HG02943 (cell line): ENCODE data around the gene ZBED4.

Experiments used
- ATAC-seq: cut with Tn5 transposase; IDR thresholded peaks from one replicate; pipeline ENCODE4 v1.9.1; 2021; ENCODE audit warnings: mild to moderate bottlenecking, low read depth, moderate library complexity; ENCODE audit not compliant: unreplicated experiment

ZBED4 gene

DNA sequence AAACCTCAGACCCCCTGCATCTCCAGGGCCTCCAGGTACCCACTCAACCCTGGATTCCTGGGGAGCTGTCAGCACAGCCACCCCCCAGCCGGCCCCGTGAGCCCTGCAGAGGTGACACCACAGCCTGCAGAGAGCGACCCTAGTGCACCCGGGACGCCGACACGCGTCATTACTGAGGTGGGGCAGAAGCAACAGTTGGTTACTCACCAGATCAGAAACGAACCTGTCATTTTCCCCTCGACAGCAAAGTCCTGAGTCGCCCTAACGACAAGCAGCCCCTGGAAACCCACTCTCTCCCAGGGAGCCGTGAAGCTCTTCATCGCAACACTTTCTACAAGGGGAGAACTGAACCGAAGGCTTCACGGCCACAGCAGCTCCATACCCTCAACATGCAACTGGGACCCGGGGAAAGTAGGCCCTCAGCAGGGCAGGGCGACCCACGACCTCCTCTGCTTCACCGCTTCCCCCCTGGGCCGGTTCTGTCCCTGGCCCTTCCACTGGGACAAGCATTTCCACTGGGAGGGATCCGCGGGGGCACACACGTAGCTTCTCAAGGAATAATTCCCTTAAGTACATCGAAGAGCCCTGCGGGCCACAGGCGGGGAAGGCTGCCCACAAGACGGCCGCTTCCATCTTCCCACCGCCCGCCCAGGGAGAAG, 27.6 kb upstream of the ZBED4 start:
- no peak for ATAC-seq

DNA sequence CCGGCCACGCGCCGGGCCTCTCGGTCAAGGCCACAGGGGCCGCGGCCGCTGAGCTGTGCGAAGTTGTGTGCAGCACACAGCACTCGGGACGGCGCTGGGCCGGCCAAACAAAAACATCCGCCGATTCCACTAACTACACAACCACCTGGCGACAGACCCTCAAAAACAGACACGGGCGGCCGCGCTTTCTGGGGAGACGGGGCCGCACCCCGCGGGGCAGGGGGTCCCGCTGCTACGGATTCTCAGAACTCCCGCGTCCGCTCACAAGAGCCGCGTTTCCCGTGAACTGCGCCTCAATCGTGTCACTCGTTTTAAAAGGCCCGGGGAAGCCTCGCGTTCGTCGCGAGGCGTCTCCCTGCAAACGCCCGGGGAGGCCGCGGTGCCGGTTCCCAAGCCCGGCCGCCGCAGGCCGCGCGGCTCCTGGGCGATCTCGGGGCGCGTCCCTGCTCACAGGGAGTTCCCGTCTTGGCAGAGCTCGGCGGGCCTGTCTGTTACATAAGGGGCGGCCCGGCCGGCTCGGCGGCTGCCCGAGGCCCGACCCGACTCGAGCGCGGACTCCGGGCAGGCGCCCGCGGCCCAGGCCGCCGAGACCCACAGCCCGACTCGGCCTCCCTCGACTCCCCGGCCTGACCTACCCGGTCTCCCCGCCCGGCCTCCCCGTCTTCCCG, 26.9 kb upstream of the ZBED4 start:
- no peak for ATAC-seq

DNA sequence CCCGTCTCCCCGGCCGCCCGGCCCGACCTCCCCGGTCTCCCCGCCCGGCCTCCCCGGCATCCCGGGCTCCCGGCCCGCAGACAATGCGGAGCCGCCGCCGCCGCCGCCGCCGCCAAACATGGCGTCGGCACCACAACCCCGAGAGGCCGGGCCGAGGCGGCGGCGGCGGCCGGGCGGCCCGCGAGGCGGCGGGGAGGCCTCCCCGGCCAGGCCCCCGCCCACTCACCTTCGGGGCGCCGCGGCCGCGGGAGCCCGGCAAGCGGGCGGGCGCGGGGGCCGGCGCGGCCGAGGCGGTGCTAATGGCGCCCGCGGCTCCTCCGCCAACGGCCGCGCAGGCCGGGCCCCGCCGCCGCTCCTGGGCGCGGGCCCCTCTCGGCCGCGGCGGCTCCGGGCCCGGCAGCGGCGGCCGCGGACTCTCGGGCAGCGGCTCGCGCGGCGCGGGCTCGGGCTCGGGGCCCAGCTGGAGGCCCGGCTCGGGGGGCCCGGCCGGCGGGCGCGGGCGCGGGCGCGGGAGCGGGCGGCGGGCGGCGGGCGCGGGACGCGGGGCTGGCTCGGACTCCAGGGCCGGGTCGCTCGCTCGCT, 26.3 kb upstream of the ZBED4 start:
- ATAC-seq, result no peak

DNA sequence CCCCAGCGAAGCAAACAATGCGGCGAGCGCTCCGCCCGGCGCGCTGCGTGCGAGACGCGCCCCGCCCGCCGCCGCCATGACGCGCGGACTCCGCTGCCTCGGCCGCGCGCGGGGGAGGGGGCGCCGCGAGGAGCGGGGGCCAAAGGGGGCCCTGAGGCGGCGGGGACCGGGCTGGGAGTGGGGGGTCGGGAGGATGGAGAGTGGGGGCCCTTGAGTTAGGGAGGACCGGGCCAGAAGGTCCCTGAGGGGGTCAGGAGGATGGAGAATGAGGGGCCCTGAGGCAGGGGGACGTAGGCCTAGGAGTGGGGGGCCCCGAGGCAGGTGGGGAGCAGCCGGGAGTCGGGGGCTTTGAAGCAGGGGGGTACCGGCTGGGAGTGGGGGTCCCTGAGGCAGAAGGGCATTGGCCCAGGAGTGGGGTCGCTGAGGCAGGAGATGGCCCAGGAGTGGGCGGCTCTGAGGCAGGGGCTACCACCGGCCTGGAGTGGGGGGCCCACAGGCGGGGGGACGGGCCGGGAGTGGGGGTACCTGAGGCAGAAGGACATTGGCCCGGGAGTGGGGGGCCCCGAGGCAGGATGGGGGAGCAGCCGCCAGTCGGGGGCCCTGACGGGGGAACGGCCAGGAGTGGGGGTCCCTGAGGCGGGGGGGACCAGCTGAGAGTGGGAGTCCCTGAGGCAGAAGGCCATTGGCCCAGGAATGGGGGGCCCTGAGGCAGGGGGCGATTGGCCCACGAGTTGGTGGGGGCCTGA, 25.6 kb upstream of the ZBED4 start, which contains the start of gene BRD1:
Gene BRD1, minus strand, starts transcription at position 21 of the 746 bp plus-strand sequence. CDS start 3,556 bp downstream, outside the sequence.
- no peak for ATAC-seq

DNA sequence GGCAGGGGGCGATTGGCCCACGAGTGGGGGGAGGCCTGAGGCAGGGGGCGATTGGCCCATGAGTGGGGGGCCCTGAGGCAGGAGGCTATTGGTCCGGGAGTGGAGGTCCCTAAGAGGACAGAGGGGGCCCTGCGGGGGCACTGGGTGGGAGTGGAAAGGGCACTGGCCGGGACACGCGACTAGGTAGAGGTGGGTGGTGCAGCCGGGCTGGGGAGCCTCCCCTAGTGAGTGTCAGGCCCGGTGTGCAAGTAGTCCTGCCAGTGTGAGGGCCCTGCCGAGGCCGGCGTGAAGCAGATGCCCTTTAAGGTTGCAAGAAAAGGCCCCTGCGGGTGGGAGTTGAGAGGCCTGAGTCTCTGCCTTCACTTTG, 25.1 kb upstream of the ZBED4 start:
- no peak for ATAC-seq

DNA sequence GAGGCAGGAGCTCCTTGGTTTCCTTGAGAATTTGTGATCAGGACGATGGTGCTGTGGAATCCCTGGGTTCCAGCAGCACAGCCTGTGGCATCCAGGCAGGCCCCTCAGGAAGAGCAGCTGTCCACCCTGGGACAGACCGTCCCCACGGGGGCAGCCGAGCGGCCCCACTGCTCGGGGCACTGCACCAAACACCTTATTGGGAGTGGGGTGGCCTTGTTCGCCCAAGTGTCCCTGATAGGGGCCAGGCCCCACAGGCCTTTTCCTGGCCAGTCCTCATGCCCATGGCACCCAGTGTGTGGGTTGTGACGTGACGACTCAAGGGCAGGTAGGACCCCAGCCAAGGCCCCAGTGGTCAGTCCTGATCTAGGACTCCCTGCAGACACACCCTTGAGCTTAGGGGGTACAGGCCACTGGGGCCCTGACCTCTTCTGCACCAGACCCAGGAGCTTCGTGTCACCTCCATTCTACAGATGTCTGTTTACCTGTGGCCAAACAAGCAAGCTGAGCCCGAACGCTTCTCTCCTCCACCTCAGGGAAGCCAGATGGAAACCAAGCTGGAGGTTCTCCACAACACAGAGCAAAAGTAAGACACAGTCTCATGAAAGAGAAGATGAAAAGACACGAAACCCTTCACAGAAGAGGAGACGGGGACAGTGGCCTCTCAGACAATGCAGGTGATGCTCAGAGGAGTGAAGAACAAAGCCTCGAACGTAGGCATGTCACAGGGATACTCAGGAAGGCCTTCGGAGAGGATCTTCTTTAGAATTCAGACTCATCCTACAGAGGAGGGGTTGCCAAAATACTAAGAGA, 24.4 kb upstream of the ZBED4 start:
- ATAC-seq, result no peak

DNA sequence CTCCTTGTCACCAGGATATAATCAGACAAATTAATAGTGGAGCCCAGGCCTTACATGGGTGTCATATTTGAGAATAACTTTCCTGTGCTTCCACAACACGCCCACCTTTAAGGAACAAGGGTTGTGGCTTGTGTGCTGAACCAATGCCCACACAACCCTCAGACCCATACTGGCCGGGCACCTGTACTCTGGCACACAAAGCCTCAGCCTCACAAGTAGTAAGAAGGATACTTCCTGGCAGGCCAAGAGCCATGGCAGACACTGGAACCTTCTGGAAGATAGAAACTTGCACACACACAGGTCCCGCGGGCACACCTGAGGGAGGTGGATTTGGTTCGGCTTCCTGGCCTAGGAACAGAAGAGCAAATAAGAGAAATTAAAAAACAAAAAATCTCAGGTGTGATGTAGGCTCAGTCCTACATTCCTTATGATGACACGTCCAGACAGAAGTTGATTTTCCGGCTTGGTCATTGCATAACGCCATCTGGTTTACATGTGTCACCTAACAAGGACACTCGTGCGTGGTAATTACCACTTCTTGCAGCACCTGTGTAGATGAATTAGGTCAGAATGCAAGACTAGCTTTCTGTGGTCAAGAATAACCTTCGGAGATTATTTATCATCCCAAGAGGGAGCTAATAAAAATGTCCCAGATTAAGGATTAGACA, 20.2 kb upstream of the ZBED4 start:
- ATAC-seq, result no peak

DNA sequence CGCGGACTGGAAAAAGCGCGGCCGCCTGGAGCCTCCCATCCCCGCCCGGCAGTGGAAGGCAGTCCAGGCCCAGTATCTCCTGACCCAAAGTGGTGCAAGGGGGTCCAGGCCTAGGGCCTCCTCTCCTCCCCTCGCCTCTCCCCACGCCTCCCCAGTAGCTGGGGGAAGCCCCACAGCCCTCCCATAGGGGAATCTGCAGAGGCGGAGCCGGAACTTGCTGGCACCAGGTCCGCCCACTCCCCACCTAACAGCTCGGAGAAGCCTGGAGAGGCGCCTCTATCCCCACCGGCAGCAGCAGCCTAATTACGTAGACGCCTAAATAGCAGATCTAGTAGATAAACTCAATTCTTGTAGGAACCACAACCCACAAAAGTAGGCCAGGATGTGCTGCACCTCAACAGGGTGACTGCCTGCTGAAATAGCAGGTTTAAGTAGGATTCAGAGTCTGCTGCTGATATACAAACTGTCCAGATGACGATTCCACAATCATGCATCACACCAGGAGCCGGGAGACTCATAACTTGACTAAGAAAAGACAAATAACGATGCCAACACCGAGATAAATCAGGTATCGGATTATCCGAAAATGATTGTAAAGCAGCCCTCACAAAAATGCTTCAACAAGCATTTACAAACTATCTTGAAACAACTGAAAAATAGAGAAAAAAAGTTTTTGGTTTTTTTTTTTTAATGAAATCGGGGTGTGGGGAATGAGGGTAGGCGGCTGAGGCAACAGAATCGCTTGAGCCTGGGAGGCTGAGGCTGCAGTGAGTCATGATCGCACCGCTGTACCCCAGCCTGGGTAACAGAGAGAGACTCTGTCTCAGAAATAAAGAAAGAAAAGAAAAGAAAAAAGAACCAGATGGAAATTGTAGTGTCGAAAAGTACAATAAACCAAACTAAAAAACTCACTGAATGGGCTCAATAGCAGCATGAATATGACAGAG, 14.6 kb upstream of the ZBED4 start:
- ATAC-seq, result no peak

DNA sequence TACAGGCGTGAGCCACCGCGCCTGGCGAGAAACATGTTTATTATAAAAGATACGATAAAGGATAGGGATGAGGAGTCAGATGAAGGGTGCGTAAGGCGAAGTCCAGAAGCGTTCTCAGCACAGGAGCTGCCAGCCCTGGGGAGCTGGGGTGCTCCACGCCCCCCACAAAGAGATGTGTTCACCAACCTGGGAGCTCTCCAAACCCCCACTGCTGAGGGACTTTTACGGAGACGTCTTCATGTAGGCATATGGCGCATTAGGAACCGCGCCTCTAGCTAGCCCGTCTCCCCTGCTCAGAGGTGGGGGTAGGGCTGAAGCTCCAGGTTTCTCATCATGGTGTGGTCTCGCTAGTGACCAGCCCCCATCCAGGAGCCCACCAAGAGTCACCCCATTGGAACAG, 8.4 kb upstream of the ZBED4 start:
- no peak for ATAC-seq

DNA sequence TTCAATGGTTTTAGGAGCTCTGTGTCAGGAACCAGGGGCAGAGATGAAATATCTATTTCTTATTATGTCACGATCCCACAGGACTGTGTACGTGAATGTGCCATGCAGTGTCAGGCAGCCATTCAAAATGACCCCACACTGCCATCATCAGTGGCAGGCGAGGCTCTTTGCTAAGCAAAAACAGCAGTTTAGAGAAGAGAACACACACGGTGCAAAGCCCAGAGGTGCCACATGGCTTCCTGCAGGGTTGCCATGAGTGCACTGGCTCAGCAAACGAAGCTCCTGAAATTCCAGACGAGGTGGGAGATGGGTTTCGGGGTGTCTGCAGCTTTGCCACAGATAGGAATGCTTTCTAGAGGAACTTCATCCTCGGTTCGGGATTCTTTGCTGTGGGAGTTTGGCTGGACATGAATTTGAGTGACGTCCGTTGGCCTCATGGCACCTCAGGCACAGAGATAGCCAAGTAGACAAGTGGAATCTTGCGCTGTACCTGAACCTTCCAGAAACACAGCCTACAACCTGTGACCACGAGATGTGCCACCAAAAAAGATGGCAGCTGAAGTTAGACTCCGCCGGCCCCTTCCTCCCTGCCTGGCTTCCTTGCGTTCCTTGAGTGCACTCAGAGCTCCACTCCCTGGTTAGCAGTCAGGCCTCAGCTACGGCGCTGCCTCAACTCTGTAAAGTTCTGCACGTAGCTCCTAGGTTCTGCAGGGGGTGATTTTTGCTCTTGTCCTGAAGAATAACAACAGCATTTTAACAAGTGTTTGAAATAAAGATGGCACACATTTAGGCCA, 7.8 kb upstream of the ZBED4 start:
- no peak for ATAC-seq

DNA sequence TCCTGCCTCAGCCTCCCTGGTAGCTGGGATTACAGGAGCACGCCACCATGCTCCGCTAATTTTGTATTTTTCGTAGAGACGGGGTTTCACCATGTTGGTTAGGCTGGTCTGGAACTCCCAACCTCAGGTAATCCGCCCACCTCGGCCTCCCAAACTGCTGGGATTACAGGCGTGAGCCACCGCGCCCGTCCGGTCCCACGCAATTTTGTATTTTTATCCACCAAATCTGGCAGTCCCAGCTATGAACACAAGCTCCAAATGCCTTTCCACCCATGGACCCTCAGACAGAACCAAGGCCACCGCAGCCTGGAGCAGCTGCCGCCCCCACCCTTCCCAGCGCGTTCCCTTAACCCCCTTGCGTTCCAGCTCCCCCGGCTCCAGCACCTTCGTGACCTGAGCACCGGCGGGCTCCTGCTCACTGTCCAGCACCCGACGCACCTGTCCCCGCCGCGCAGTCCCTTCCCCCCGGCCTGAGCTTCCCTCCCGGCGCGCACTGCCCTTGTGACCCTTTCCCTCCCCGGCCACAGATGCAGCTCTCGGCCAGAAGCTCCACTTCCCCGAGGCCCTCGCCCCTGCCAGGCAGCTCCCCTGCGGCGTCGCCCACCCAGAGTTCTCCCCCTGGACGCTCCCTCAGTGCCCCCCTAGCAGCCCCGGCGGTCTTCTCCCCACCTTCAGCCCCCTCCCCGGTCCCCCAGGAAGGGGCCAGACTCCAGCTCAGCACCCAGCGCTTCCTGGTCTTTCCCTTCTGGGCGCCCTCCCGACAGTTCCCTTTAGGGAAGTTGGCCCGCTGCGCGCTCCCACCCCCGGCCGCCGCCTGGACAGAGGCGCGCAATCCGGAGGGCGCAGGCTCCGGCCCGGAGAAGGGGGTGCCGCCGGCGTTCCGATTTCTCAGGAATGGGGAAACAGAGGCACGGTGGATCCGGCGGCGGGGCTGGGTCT, 5.6 kb upstream of the ZBED4 start:
- ATAC-seq, result no peak

DNA sequence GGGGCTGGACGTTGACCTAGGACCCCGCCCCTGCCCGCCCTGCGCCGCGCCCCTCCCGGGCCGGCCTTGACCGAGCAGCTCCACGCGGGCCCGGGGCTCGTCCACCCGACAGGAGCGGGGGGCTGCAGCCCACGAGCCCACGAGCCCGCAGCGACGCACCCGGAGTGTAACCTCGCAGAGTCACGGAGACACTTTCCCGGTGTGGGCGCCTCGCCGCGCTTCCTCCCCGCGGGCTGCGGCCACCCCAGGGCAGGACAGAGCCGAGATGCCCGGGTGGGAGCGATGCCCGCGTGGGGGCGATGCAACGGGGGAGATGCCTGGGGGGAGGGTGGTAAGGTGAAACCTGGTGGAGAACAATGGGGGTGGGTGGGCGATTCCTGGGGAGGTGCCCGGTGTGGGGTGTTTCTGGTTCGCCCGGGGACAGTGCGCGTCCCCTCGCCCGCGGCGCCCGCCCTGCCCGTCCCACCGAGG, 4.9 kb upstream of the ZBED4 start:
- ATAC-seq, result no peak

DNA sequence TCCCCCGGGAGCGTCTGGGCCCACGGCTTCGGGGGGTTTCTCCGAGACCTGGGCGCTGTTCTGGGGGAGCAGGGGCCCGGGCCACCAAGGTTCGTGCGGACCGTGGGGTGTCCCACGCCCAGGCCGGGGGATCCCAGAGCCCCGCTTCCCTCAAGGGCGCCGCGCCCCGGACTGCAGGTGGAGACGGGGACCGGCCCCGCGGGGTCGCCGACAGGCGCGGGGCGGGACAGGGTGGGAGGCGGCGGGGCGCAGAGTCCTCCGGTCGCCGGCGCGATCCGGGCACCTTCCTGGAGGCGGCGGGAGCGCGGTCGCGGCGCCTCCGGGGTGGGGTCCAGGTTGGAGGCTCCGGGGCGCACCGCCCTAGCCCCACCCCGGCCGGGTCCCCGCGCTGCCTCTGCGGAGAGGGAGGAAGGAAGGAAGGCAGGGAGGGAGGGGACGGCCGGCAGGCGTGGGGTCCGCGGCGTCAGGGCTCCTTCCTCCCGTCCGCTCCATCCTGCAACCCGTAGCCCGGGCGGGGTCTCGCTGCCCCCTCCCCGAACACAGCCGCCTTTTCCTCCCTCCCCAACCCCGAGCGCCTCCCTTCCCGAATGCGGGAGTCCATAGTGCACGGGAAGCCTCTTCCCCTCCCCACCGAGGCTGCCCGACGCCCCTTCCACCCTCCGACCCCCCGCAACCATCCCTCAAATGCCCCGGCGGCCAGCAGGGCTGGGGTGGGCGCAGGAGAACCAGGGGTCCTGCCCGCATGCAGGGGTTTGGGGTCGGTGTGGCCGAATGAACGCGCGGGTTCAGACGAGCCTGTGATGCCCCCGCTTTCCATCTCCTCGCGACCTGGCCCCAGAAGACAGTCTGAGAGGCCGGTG, 4.3 kb upstream of the ZBED4 start:
- no peak for ATAC-seq

DNA sequence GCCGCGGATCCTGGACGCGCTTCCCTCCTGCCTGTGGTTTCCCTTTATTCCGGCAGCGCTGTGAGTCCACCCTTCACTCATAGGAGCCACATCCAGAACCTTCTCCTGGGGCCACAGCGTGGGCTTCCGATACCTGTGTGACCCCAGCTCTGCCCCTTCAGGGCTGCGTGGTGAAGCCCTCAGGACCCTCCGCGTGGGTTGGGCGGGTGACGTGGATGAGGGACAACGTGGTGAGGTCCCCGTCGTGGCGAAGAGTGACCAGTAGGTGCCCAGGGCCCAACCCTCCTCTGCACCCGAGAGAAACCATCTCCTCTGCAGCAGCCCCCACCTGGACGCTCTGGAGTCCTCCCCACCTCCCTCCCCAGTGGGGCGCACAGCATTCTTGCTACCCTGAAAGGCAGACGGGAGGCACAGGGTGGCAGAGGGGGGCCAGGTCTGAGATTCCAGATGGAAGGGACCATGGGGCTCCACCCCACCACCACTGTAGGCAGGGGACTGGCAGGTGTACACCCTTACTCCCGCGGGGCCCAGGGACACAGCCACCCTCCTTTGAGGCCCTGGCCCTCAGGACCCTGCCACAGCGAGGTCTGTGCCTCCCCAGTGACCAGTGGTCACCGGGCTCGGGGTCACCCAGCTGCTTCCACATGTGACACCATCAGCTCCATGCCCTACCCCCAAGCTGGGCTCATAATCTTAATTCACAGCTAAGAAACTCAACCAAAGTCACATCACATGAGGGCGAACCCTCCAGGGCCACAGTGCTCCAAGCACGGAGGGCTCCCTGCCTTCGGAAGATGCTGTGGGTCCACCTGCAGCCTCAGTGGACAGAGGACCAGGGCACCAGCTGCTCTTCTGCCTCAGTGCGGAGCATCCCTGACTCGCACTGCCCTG, 3.4 kb upstream of the ZBED4 start:
- ATAC-seq, result no peak
